Epithelial cell of umbilical artery (primary cell): Measurements from ENCODE around the gene RIBC1. TPM values are rescaled to one million over a fixed set of nuclear protein-coding genes. Genes with fewer than 3 reads are reported as not detected.

Experiments
- total RNA-seq: library from RNA; depleted of rRNA; stranded (reverse); fragments of >200 nt; gene quantifications from 2 replicates; pipeline ENCODE4 v1.2.3, GENCODE V29; 2014

RIBC1 gene
- 0.30 and 0.32 TPM in 2 replicates for total RNA-seq

DNA sequence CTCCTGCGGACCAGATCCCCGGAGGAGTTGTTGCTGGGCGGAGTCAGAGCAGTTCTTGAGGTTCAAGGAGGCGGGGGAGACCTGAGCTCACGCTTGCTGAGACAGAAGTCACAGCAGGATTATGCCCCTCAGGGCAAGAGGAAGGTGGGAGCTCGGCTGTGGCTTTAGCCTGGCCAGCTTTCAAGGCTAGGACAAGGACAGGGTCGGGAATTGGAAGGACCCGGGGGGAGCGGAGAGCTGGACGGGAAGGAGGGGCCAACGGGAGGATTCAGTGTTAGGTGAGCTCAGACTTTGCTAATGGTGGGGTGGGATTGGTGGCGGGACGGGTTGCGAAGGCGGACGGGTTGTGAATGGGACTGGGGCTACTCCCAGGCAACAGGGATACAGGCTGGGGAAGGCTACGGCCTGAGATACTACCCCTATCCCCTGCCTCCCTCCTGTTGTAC, at the start of gene RIBC1:
TSS of gene RIBC1 (plus strand) at position 13 of the 446 bp plus-strand sequence. CDS start 3,404 bp downstream, outside the sequence.

DNA sequence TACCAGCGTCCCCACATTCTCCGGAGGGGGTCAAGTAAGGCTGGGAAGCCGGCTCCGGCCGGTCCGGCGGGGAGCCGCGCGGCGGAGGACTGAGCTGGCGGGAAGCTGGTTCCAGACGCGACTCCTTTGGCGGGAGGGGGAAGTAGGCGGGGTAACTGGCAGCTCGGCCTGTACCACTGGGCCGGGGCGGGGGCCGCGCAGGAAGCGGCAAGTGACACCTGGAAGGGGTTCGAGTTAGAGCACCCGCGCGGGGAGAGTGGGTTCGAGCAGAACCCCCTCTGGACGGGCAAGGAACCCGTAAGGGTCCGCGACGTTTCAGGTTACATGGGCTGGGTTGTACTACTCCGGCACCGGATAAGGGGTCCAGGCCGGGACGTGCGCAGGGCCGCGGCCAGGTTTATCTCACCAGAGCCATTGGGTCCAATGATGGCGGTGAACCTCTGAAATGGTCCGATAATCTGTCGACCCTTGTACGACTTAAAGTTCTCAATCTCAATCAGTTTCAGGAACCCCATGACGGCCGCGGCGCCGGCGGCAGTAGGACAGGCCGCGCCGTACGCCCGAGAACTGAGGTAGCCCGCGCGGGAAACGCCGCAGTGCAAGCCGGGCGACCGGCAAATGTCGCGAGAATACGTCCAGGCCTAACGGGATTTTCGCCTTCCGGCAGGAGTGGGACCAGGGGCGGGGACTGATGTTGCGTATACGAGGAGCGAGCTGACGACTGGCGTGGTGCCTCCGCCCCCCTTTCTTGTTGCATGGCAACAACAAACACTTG, 400 bp upstream of the RIBC1 start, which contains the start of gene SMC1A:
TSS of gene SMC1A (minus strand) at position 569 of the 775 bp plus-strand sequence. CDS start at position 515, 54 bp downstream.

GRCh38 chrX:53433651-53434639, 11.3 kb downstream of the RIBC1 start, which contains the start of gene HSD17B10:
Gene HSD17B10 (minus strand): TSS chrX:53434370. CDS start chrX:53434345, 25 bp downstream.

Other genes starting within 250 kb of the RIBC1 start
- gene KDM5C, start 197.7 kb upstream of the RIBC1 start, total RNA-seq, result 101 and 118 TPM in 2 replicates
- 2.6 and 2.9 TPM in 2 replicates for gene IQSEC2, start 141.3 kb upstream of the RIBC1 start, total RNA-seq
- gene SMC1A, start 219 bp upstream of the RIBC1 start, total RNA-seq, result 13.6 and 29.5 TPM in 2 replicates
- 80.9 and 119 TPM in 2 replicates for gene HSD17B10, start 11.5 kb downstream of the RIBC1 start, total RNA-seq